ENCODE results near the gene CEP97. TPM values are rescaled to one million over a fixed set of nuclear protein-coding genes. Genes with fewer than 3 reads are reported as not detected.

Gene CEP97
- total and polyA plus RNA-seq, 9 of the 15 experiments (the other 6 are each of a cell fraction or from before 2014, with no cell fraction given), result 2.0 to 10.1 (median 4.3) TPM

GRCh38 chr3:101703169-101703568 lies 21.2 kb upstream of the CEP97 start (continued):
- TF ChIP-seq, protein P1, sequence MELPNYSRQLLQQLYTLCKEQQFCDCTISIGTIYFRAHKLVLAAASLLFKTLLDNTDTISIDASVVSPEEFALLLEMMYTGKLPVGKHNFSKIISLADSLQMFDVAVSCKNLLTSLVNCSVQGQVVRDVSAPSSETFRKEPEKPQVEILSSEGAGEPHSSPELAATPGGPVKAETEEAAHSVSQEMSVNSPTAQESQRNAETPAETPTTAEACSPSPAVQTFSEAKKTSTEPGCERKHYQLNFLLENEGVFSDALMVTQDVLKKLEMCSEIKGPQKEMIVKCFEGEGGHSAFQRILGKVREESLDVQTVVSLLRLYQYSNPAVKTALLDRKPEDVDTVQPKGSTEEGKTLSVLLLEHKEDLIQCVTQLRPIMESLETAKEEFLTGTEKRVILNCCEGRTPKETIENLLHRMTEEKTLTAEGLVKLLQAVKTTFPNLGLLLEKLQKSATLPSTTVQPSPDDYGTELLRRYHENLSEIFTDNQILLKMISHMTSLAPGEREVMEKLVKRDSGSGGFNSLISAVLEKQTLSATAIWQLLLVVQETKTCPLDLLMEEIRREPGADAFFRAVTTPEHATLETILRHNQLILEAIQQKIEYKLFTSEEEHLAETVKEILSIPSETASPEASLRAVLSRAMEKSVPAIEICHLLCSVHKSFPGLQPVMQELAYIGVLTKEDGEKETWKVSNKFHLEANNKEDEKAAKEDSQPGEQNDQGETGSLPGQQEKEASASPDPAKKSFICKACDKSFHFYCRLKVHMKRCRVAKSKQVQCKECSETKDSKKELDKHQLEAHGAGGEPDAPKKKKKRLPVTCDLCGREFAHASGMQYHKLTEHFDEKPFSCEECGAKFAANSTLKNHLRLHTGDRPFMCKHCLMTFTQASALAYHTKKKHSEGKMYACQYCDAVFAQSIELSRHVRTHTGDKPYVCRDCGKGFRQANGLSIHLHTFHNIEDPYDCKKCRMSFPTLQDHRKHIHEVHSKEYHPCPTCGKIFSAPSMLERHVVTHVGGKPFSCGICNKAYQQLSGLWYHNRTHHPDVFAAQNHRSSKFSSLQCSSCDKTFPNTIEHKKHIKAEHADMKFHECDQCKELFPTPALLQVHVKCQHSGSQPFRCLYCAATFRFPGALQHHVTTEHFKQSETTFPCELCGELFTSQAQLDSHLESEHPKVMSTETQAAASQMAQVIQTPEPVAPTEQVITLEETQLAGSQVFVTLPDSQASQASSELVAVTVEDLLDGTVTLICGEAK (IDR thresholded peaks at IDR 0.05), result no peak
- TF ChIP-seq, protein P1 (CRISPR knock-in tag; IDR thresholded peaks at IDR 0.05), result no peak
- TF ChIP-seq ZNF436 (CRISPR knock-in tag; IDR thresholded peaks at IDR 0.05) (no peak), TARDBP (IDR thresholded peaks at IDR 0.05) (no peak), ZBTB17 (CRISPR knock-in tag; IDR thresholded peaks at IDR 0.05) (no peak), HNRNPH1 (optimal IDR thresholded peaks at IDR 0.05; ENCODE audit: low read depth, low read length) (no peak), ZEB2 (IDR thresholded peaks at IDR 0.05) (no peak)
- TF ChIP-seq, protein P2, sequence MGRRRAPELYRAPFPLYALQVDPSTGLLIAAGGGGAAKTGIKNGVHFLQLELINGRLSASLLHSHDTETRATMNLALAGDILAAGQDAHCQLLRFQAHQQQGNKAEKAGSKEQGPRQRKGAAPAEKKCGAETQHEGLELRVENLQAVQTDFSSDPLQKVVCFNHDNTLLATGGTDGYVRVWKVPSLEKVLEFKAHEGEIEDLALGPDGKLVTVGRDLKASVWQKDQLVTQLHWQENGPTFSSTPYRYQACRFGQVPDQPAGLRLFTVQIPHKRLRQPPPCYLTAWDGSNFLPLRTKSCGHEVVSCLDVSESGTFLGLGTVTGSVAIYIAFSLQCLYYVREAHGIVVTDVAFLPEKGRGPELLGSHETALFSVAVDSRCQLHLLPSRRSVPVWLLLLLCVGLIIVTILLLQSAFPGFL (CRISPR knock-in tag; IDR thresholded peaks at IDR 0.05), result no peak

Data from K562 (cell line).